SIG-M5 treated with dmso at 0.1 percent for 504 hours (cell line): Measurements from ENCODE around the gene FBXL4.

ENCODE experiments used
- DNase-seq: peaks from one replicate; lab custom pipeline; 2025; ENCODE audit not compliant: unreplicated experiment; lab: John Stamatoyannopoulos, UW

Gene FBXL4

DNA sequence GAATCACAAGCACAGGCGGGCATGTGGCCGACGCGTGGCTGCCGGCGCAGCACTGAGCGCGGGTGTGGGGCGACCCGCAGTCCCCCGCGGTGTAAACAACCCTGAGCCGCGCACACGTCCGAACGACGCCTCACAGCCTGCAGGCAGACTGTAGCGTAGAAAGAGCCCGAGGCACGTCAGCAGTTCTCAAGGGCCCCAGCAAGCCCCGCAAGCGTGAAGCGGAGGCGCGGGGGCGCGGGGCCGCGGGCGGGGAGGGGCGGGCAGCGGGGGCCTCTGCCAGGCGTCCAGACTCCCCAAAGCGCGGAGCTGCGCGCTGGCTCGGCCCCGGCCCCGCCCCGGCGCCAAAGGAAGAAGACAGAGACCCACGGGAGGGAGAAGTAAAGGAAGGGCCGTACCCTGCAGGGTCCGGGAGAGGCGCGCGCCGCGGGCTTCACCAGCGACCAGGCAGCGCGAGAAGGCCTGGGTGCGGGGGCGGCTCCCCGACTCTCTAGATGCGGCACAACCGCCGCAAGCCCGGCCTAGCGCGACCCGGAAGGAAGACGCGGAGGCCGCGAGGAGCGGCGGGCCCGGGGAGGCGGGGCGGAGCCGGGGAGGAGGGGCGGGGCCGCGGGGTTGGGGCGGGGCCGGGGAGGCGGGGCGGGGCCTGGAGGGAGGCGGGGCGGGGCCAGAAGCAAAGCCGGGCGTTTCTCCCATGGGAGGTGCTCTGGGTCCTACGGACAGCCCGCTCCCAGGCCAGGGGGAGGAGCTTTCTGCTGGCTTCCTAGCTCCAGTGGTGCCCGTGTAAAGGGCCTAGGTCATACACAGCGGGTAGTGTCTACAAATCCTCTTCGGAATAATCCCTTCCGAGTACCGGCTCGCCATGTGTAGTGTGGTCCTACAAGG lies at the start of gene FBXL4:
Gene FBXL4, minus strand, starts transcription at position 536 of the 882 bp plus-strand sequence. CDS start 20,958 bp downstream, outside the sequence.
- DNase-seq = peak; percentile 68

DNA sequence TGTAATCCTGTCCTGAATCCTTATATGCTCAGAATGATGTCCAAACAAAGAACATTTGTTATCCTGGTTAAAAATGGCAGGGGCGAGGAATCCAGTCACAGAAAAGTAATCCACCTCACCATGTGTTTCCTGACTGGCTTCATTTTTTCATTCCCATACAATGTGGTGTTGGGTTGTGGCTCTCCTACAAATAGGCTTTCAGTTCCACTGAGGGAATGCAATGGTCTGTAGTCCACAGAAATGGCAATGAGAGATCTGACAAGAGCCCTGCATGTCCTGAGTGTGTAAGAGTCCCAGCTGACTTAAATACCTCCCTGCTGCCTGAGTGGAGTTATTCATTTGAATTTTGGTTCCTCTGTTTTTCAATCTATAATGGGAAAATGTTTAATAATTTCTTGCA lies 47.4 kb upstream of the FBXL4 start:
- no peak for DNase-seq

DNA sequence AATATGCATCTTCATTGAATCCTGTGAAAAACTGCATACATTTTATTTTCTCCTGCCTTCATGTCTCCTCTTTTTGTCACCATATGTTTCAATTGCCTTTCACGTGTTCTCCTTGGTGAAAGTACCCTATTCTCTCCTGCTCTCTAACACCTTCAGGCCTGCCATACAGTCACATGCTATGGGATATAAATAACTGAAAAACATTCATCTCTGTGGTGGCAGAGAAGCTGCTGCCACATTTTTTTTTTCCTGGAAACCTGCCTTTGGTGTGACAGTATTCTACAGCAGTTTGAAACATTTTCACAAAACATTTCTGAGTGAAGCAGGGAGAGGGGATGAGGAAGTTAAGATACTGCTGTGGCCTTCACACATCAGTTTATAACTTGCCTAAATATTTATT lies 44.8 kb upstream of the FBXL4 start:
- DNase-seq = no peak

DNA sequence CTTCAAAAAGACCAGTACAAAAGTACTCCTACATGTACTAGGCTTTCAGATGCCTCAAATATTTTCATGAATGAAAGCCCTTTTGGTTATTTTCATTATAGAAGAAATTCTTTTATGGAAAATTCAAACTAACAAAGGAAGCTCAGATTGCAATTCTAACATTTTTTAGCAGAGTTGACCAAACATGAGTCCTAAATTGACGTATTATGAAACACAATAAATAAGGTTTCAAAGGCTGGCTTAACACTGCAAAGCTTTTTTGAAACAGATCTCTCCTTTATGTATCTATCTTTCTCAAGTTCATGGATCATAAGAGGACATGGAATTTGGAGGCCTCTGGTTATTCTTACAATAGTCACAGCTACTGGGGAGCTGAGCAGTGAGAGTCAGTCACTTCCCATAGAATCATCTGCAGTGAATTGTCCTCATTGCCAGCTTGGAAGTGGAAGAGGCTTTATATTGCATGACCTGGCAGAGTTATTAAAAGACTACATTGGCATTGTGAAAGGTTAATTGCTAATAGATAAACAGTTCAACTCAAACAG lies 38.4 kb upstream of the FBXL4 start:
- DNase-seq = no peak

DNA sequence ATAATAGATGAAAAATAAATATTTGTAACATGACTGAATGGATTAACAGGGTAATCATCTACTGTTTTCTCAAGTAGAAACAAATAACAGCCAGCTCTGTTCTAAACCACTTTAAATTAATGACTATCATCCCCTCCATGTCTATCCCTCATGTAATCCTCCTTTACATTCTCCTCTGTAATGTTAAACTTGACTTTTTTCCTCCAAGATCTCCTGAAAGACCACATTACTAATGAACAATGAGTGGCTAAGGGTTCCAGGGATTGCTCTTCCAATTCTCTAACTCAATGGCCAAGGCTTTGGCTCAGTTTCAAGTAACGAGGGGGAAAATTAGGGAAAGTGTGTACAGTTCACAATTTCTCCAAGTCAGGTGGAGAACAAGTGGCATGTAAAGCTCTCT lies 37.6 kb upstream of the FBXL4 start:
- no peak for DNase-seq

DNA sequence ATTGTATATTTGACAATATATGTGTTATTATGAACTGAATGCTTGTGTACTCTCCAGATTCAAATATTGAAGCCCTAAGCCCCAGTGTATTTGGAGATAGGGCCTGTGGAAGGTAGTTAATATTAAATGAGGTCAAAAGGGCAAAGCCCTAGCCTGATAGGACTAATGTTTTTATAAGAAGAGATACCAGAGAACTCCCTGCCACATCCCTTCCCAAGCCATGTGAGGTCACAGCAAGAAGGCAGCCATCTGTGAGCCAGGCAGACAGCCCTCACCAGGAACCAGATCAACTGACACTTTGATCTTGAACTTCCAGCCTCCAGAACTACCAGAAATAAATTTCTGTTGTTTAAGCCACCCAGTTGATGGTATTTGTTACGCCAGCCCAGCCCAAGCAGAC lies 36.4 kb upstream of the FBXL4 start:
- DNase-seq = no peak

DNA sequence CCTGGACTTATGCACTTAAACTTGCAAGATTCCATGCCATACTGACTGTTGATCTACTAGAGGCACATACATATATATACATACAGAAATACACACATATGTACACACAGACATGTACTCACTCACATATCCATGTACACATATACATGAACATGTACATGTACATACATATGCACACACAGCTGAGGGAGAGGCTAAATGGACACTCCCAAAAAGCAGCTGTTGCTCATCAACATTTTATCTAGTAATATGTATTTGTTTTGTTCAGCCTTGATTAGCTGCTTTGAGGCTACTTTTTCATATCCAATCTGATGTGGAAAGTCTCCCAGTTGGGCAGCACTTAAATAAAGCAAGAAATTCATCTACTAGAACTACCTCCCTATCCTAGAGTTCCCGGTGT lies 33.7 kb upstream of the FBXL4 start:
- no peak for DNase-seq

DNA sequence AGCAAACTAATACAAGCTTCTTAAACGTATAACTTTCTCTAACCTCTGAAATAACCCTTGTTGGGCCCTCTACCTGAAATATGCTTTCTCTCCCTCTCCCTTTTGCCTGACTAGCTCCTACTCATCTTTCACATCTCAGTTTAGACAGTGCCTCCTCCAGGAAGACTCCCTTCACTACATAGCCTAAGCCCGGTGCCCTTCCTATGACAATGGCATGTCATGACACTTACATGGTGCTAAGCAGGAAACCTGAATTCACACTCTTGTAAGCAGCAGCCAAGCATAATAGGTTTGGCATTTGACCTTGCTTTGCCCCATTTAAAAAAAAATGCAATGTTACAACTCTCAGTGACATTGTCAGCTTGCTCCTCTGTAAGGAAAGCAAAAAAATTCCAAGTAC lies 33.1 kb upstream of the FBXL4 start:
- DNase-seq = no peak

DNA sequence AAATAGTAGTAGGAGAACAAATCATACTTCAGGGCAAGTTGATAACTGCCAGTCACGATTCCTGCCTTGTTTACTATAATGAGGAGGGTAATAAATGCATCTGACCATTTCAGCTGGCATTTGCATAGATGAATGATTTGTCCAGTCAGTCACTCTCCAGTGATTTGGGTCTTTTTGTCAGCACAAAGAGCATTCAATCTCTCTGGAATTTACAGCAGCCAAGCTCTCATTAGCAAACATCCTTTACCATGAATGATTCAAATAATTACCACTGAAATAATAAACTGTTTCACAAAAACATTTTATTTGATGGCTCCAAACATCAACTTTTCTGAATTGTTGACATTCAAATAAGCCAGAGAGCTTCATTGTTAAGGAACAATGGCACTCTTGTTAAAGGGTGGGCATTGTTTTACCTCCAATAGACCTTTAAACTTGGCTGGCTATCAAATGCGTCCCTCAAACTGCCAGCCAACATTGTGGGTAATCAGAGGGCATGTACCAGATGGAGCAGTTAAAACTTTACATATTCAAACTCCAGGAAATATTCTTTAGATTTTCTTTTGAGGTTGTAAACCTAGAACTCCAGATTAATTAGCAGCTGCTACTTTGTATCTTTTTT lies 30.0 kb upstream of the FBXL4 start:
- DNase-seq = no peak

DNA sequence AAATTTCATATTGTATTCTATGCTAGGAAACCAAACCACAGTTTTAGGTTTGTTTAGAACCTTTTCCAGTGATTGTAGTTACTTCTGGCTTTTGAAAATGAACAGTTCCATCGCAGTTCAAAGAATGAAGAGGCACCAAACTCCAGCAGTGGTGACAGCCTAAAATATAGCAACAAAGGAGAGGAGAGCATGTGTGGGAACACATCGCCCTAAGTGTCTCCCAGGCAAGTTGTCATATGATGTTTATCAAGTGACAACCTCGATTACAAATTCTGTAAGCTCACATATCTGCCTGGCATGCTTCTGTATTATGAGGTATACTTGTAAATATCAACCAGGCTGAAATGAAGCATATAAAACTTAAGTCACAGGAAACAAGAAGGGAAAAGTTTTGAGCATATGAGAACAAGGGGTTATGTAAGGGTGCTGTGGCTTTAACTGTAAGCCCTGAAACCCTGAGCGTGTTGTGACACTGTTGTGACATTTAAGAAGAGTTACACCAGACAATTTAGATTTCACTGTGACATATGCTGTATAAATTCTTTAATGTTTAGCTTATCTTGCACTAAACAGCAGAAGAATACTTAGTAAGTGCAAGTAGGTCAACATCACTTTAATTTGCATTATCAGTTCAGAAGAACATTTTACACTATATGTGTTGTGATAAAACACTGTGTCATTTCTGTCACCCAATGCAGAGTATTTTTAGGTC lies 29.1 kb upstream of the FBXL4 start:
- DNase-seq = peak; percentile 15

DNA sequence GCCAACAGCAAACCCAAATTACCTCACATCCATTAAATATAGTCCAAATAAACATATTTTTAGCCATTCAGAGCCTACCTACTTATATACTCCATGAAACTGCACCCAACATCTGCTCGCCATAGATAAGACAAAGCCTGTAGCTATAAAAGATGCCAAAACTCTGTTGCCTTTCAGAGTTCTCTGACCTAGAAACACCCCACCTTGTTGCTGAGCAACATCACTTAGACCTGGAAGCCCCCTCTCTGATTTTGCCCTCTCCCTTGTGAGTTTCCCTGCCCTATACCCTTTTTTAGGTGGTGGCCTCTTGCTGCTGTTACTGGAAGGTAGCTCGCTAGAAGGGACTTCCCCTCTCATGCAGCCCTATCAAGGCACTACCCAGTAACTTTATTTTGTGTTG lies 27.7 kb upstream of the FBXL4 start:
- DNase-seq = no peak

DNA sequence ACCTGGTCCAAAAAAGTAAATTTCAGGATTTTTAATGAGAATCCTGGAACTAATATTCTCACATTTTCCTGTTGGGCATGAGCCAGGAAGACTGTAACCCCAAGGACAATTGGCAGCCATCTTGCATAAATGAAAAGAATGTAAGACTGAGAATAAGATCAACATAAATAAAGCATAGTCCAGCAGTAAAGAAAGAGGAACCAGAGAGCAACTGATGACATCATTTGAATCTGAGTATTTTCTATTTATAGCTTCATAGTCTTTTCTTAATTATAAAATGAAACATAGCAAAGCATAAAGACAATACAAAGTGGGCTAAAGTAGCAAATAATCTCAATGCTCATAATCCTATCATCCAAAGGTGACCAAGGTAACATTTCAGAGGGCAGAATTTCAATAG lies 26.6 kb upstream of the FBXL4 start:
- no peak for DNase-seq

DNA sequence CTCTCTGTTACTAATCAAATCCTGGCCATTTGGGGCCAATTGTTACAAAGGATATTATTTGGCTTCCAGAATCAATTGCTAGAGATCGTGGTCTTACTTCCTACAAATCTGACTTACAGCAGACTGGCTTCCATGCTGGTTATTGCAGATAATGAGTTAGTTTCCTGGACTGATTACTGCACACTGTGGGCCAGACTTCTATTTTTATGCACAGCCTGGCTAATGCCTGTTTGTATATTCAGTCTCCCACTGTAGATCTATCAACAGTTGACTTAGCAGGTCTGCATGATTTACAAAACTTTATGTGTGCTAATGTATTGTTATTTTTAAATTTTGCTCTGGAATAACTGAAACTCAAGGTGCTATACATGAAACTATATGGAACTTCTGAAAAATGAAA lies 25.8 kb upstream of the FBXL4 start:
- DNase-seq = no peak

DNA sequence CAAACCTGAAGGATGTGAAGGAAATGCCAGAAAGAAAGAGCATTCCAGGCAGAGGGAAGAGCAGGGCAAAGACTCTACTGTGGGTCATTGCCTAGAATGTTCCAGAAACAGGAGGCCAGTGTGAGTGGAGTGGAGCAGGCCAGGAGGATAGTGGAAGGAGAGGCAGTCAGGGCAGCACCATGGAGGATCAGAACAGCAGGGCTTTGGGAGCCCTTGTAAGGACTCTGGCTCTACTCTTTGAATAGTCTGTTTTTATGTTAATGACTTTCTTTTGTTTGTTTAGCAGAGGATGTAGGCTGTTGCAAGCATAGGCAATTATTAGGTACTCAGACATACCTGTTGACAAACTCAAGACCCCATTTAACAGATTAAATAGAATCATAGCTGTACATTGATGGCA lies 23.6 kb upstream of the FBXL4 start:
- DNase-seq = no peak

DNA sequence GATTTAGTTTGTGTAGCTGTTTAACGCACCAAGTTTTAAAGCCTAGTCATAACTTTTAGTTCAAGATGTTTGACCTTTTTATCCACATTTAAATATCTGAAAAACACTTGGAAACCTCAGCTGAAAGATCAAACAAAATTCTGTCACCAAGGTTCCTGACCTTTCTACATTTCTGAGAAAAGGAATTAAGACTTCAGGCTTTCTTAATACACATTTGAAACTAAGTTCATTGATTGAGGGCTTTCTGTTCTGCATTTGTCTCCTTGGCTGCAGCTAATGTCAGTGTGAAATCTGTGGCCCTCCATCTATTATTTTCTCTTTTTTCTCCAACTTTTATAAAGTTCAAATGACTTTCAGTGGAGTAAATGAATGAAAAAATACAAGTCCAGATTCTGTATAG lies 22.7 kb upstream of the FBXL4 start:
- no peak for DNase-seq

DNA sequence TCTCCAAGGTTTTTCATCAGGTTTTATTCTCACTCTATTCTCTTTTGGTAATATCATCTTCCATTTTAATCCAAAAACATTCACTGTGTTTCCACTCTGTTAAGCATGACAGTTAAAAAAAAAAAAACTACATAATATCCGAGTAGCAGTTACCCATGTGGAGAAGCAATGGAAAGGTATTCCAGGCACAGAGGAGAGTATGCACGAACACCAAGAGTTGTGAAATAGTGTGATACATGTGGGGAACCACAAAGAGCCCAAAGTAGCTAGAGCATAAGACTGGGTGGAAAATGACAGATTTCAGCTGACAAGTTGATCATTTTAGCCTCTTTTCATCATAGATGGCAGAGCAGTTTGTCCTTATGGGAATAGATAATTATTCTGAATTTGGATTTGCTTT lies 19.9 kb upstream of the FBXL4 start:
- no peak for DNase-seq

DNA sequence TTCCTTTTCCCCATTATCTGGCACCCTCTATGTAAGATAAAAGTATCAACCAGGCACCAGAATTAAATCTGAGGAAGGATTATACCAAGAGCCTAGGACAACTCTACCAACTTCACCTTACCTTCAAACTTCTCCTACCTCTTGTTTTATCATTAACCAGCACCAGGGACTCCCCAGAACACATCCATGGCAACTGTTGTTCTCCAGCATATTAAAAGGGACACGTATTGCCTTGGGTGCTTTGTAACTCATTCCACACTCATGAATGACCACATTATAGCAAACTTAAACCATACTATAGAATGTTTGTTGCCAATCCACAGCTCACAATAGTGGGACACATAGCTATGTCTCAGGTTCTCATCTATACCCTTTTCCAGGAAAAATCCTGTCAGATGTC lies 11.9 kb upstream of the FBXL4 start:
- DNase-seq = no peak

DNA sequence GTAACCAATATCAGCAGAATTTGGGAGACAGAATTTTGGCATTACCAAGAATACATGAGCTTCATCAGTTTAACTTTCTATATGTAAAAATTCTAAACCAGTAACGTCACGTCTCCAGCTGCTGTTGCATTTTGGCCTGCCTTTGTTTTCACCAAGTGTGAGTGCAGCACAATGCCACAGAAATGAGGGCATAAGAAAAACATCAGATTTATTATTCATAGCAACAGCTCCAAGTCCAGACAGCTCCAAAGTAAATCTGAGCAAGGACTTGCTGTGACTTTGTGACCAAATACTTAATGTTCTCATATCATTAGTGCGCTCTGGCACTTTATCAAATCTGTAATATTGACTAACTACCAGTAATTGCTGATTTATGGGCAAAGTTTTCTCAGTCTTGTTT lies 11.0 kb upstream of the FBXL4 start:
- DNase-seq = no peak

DNA sequence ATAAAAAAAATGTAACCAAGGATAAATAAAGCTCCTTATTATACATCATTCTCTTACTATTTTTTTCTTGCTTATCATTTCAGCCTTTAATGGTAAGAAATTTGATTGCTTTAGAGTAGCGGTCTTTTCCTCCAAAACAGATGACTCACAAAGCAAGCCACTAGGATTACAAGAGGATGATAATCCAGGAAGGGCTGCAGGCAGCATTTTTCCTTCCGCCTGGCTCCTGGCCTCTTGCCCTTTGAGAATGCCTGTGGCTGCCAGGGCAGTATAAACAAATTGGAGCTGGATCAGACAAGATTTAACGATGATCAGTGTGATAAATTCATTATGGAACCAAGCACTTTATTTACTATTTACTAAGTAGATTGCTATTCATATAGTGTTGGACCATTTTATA lies 9.7 kb upstream of the FBXL4 start:
- DNase-seq = no peak

DNA sequence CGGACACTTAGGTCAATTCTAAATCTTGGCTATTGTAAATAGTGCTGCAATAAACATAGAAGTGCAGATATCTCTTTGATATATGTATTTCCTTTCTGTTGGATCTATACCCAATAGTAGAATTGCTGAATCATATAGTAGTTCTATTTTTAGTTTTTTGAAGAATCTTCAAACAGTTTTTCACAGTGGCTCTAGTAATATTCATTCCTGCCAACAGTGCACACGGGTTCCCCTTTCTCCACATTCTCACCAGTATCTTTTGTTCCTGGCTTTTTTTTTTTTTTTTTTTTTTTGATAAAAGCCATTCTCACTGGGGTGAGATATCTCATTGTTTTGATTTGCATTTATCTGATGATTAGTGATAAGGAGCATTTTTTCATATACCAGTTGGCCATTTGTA lies 1.8 kb upstream of the FBXL4 start:
- DNase-seq = no peak

DNA sequence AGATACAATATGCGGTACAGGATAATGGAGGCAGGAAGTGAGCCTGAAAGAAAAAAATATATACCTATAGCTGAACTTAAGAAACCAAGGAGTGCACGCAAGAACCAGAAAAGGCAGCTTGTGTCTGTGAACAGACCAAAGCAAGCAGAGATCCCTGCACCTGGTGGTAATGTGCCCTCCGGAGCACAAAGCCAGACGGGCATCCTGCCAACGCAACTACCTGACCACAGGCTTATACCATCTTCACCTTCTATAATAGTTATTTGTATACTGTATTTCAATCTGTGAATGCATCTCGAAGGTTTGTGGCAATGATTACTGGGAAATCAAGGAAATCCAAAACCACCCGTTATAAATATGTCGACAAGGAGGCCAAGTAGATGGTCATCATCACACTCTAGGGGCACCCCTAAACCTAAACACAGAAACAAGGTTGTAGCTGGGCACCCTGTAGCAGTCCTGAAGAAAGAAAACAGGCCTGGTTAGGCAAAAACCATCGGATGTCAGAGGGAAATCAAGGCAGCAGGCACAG lies 801 bp downstream of the FBXL4 start:
- DNase-seq = no peak
